Measurements from ENCODE around the gene PHF14. TPM values are rescaled to one million over a fixed set of nuclear protein-coding genes. Genes with fewer than 3 reads are reported as not detected.
"Not testable (repeated sequence)": the region's sequence is repeated elsewhere in the genome, so short reads cannot be mapped to it uniquely, and the experiment has no call there.

The PHF14 gene
- polyA plus RNA-seq, 1 donor, result 31.6 TPM

GRCh38 chr7:10977113-10977512 is 3.4 kb downstream of the PHF14 start:
- Histone ChIP-seq H3K4me1 (ENCODE audit: control insufficient read depth, insufficient read depth, low read length) (peaks cover 2% of the 10 kb centered on the region), H3K4me3 (ENCODE audit: low read length) (no peak overlapping the region), H3K9me3 (ENCODE audit: control insufficient read depth, low read depth, low read length) (no peaks in the 10 kb centered on the region), H3K36me3 (ENCODE audit: control insufficient read depth, insufficient read depth, low read length) (no peaks in the 10 kb centered on the region), H3K27ac (ENCODE audit: low read length) (no peak overlapping the region), H3K27me3 (ENCODE audit: control insufficient read depth, insufficient read depth, low read length) (no peaks in the 10 kb centered on the region)
- DNase-seq, result no peak
- WGBS (ENCODE audit: insufficient coverage, low lambda C conversion rate), result 100% methylated on average over 1 of the region's 4 CpGs

GRCh38 chr7:10981317-10981716 is 7.6 kb downstream of the PHF14 start:
- no peaks in the 10 kb centered on the region for H3K27me3 ChIP-seq (ENCODE audit: control insufficient read depth, insufficient read depth, low read length)
- no peak for DNase-seq
- H3K27ac ChIP-seq (ENCODE audit: low read length), result no peak overlapping the region
- no peaks in the 10 kb centered on the region for H3K4me1 ChIP-seq (ENCODE audit: control insufficient read depth, insufficient read depth, low read length)
- 100% methylated on average over 3 of the region's 3 CpGs for WGBS (ENCODE audit: insufficient coverage, low lambda C conversion rate)
- no peaks in the 10 kb centered on the region for H3K9me3 ChIP-seq (ENCODE audit: control insufficient read depth, low read depth, low read length)
- peaks cover 7% of the 10 kb centered on the region for H3K36me3 ChIP-seq (ENCODE audit: control insufficient read depth, insufficient read depth, low read length)
- no peak overlapping the region for H3K4me3 ChIP-seq (ENCODE audit: low read length)

- not testable (repeated sequence) for H3K4me3 ChIP-seq (ENCODE audit: low read length); H3K9me3 ChIP-seq (ENCODE audit: control insufficient read depth, low read depth, low read length); H3K27me3 ChIP-seq (ENCODE audit: control insufficient read depth, insufficient read depth, low read length); DNase-seq; H3K27ac ChIP-seq (ENCODE audit: low read length); H3K4me1 ChIP-seq (ENCODE audit: control insufficient read depth, insufficient read depth, low read length)
- WGBS (ENCODE audit: insufficient coverage, low lambda C conversion rate), result 100% methylated on average over 3 of the region's 6 CpGs
- peaks cover 32% of the 10 kb centered on the region for H3K36me3 ChIP-seq (ENCODE audit: control insufficient read depth, insufficient read depth, low read length)
These were observed 17.1 kb downstream of the PHF14 start for GRCh38 chr7:10990748-10991147.

- WGBS (ENCODE audit: insufficient coverage, low lambda C conversion rate), result no CpG with 5 or more reads among the region's 34 CpGs
- peaks cover 26% of the 10 kb centered on the region for H3K36me3 ChIP-seq (ENCODE audit: control insufficient read depth, insufficient read depth, low read length)
- not testable (repeated sequence) for H3K4me1 ChIP-seq (ENCODE audit: control insufficient read depth, insufficient read depth, low read length); H3K4me3 ChIP-seq (ENCODE audit: low read length); H3K27ac ChIP-seq (ENCODE audit: low read length); H3K27me3 ChIP-seq (ENCODE audit: control insufficient read depth, insufficient read depth, low read length); H3K9me3 ChIP-seq (ENCODE audit: control insufficient read depth, low read depth, low read length); DNase-seq
These were observed 22.0 kb downstream of the PHF14 start for GRCh38 chr7:10995482-10996166.

- no peak overlapping the region for H3K27ac ChIP-seq (ENCODE audit: low read length)
- H3K36me3 ChIP-seq (ENCODE audit: control insufficient read depth, insufficient read depth, low read length), result peaks cover 8% of the 10 kb centered on the region
- H3K27me3 ChIP-seq (ENCODE audit: control insufficient read depth, insufficient read depth, low read length), result no peaks in the 10 kb centered on the region
- H3K9me3 ChIP-seq (ENCODE audit: control insufficient read depth, low read depth, low read length), result peaks cover 8% of the 10 kb centered on the region
- no peaks in the 10 kb centered on the region for H3K4me1 ChIP-seq (ENCODE audit: control insufficient read depth, insufficient read depth, low read length)
- 100% methylated on average over 2 of the region's 4 CpGs for WGBS (ENCODE audit: insufficient coverage, low lambda C conversion rate)
- no peak for DNase-seq
- no peak overlapping the region for H3K4me3 ChIP-seq (ENCODE audit: low read length)
These were observed 25.5 kb downstream of the PHF14 start for GRCh38 chr7:10998996-10999757.

- H3K9me3 ChIP-seq (ENCODE audit: control insufficient read depth, low read depth, low read length), result no peaks in the 10 kb centered on the region
- DNase-seq, result no peak
- no peak overlapping the region for H3K27ac ChIP-seq (ENCODE audit: low read length)
- H3K4me1 ChIP-seq (ENCODE audit: control insufficient read depth, insufficient read depth, low read length), result no peaks in the 10 kb centered on the region
- H3K36me3 ChIP-seq (ENCODE audit: control insufficient read depth, insufficient read depth, low read length), result peaks cover 7% of the 10 kb centered on the region
- H3K4me3 ChIP-seq (ENCODE audit: low read length), result no peak overlapping the region
- no peaks in the 10 kb centered on the region for H3K27me3 ChIP-seq (ENCODE audit: control insufficient read depth, insufficient read depth, low read length)
These were observed 31.5 kb downstream of the PHF14 start for GRCh38 chr7:11005202-11005601.

- no CpG with 5 or more reads among the region's 3 CpGs for WGBS (ENCODE audit: insufficient coverage, low lambda C conversion rate)
- H3K4me1 ChIP-seq (ENCODE audit: control insufficient read depth, insufficient read depth, low read length), result no peaks in the 10 kb centered on the region
- peaks cover 7% of the 10 kb centered on the region for H3K36me3 ChIP-seq (ENCODE audit: control insufficient read depth, insufficient read depth, low read length)
- no peak for DNase-seq
- H3K9me3 ChIP-seq (ENCODE audit: control insufficient read depth, low read depth, low read length), result no peaks in the 10 kb centered on the region
- H3K27ac ChIP-seq (ENCODE audit: low read length), result no peak overlapping the region
- no peaks in the 10 kb centered on the region for H3K27me3 ChIP-seq (ENCODE audit: control insufficient read depth, insufficient read depth, low read length)
- no peak overlapping the region for H3K4me3 ChIP-seq (ENCODE audit: low read length)
These were observed 32.6 kb downstream of the PHF14 start for GRCh38 chr7:11006291-11006690.

GRCh38 chr7:11009631-11010030 is 36.0 kb downstream of the PHF14 start:
- Histone ChIP-seq H3K4me3 (ENCODE audit: low read length) (no peak overlapping the region), H3K27ac (ENCODE audit: low read length) (no peak overlapping the region), H3K27me3 (ENCODE audit: control insufficient read depth, insufficient read depth, low read length) (no peaks in the 10 kb centered on the region), H3K36me3 (ENCODE audit: control insufficient read depth, insufficient read depth, low read length) (peaks cover 15% of the 10 kb centered on the region), H3K9me3 (ENCODE audit: control insufficient read depth, low read depth, low read length) (no peaks in the 10 kb centered on the region), H3K4me1 (ENCODE audit: control insufficient read depth, insufficient read depth, low read length) (no peaks in the 10 kb centered on the region)
- no CpG with 5 or more reads among the region's 1 CpG for WGBS (ENCODE audit: insufficient coverage, low lambda C conversion rate)
- no peak for DNase-seq

- H3K4me3 ChIP-seq (ENCODE audit: low read length), result no peak overlapping the region
- DNase-seq, result no peak
- no peak overlapping the region for H3K27ac ChIP-seq (ENCODE audit: low read length)
- H3K4me1 ChIP-seq (ENCODE audit: control insufficient read depth, insufficient read depth, low read length), result no peaks in the 10 kb centered on the region
- H3K27me3 ChIP-seq (ENCODE audit: control insufficient read depth, insufficient read depth, low read length), result no peaks in the 10 kb centered on the region
- no peaks in the 10 kb centered on the region for H3K9me3 ChIP-seq (ENCODE audit: control insufficient read depth, low read depth, low read length)
- 100% methylated on average over 1 of the region's 1 CpG for WGBS (ENCODE audit: insufficient coverage, low lambda C conversion rate)
- peaks cover 18% of the 10 kb centered on the region for H3K36me3 ChIP-seq (ENCODE audit: control insufficient read depth, insufficient read depth, low read length)
These were observed 47.8 kb downstream of the PHF14 start for GRCh38 chr7:11021468-11021867.

- no peak for DNase-seq
- 100% methylated on average over 1 of the region's 2 CpGs for WGBS (ENCODE audit: insufficient coverage, low lambda C conversion rate)
- Histone ChIP-seq H3K27ac (ENCODE audit: low read length) (no peak overlapping the region), H3K27me3 (ENCODE audit: control insufficient read depth, insufficient read depth, low read length) (no peaks in the 10 kb centered on the region), H3K4me3 (ENCODE audit: low read length) (no peak overlapping the region), H3K36me3 (ENCODE audit: control insufficient read depth, insufficient read depth, low read length) (peaks cover 18% of the 10 kb centered on the region), H3K9me3 (ENCODE audit: control insufficient read depth, low read depth, low read length) (no peaks in the 10 kb centered on the region), H3K4me1 (ENCODE audit: control insufficient read depth, insufficient read depth, low read length) (no peaks in the 10 kb centered on the region)
These were observed 53.0 kb downstream of the PHF14 start for GRCh38 chr7:11026452-11027359.

Measured in large intestine (tissue), 3 donors.